Activated CD4-positive, CD25-positive, alpha-beta regulatory T cell treated with anti-CD3 and anti-CD28 coated beads, Interleukin-2, amount 50 U/mL, for 72 hours (primary cell): ENCODE results near the gene CRYGD.
A peak's percentile ranks its signal among the peaks of the same experiment; 100 is the strongest.

ENCODE experiments used
- DNase-seq: peaks from one replicate; pipeline ENCODE4 v3.0.0; 2021

CRYGD gene

GRCh38 chr2:208077276-208077675 lies 47.0 kb downstream of the CRYGD start:
- no peak for DNase-seq

DNA sequence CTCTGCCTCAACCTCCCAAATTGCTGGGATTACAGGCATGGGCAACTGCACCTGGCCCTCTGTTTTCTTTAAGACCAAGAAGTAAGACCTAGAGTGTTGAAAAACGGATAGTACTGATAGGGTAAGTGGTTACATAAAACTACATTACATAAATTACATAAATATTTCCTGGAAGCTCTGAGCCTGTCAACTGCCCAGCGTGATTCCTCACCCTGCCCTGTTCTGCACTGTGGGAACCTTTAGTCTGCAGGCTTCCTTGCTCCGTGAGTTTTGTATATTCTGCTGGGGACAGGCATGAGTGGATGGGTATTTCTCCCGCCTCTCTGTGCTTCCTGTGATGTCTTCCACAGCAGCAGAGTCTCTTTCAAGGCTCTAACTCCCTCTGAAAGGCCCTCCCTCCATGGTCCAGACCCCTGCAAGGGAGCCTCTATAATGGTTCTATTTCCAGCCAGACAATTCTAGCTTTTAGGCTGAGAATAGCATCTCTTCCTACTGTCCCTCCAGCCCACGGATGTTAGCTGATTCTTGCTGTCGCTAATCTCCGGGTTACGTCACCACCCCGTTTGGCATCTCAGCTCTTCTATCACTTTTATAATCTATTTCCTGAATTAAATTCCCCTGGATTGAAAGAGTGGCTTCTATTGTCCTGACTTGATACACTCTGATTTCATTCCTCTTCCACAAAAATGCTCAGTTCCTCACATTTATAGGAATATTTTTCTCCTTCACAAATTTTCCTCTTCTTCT lies 49.5 kb downstream of the CRYGD start:
- DNase-seq, result no peak

GRCh38 chr2:208072250-208072892 lies 52.0 kb downstream of the CRYGD start:
- peak; percentile 41 for DNase-seq
